Smooth muscle cell (in vitro differentiated cells): ENCODE results near the gene MEF2C. TPM values are rescaled to one million over a fixed set of nuclear protein-coding genes. Genes with fewer than 3 reads are reported as not detected.

Experiments
- DNase-seq: peaks from one replicate; lab custom pipeline; 2025; ENCODE audit not compliant: unreplicated experiment; lab: John Stamatoyannopoulos, UW
- H2AFZ ChIP-seq: fragments of 200-600 bp; sonication (generic); 2 replicates; pipeline ENCODE4 v1.6.0; 2016; ENCODE audit warnings: antibody characterized with exemption, low read depth, mild to moderate bottlenecking
- H3F3A ChIP-seq: fragments of 200-600 bp; sonication (generic); 2 replicates; pipeline ENCODE4 v1.6.0; 2017; ENCODE audit warnings: antibody characterized with exemption, low read depth
- H3K27ac ChIP-seq: fragments of 200-600 bp; sonication (generic); 2 replicates; pipeline ENCODE4 v1.5.1; 2016; ENCODE audit warnings: low read depth, mild to moderate bottlenecking
- H3K27me3 ChIP-seq: fragments of 200-600 bp; sonication (generic); 2 replicates; pipeline ENCODE4 v1.6.1; 2016; ENCODE audit warnings: low read depth, mild to moderate bottlenecking
- H3K36me3 ChIP-seq: fragments of 200-600 bp; sonication (generic); 2 replicates; pipeline ENCODE4 v1.5.1; 2016; ENCODE audit warnings: low read depth
- H3K4me1 ChIP-seq: fragments of 200-600 bp; sonication (generic); 2 replicates; pipeline ENCODE4 v1.5.1; 2016; ENCODE audit warnings: low read depth
- H3K4me2 ChIP-seq: fragments of 200-600 bp; sonication (generic); 2 replicates; pipeline ENCODE4 v1.6.0; 2016; ENCODE audit warnings: mild to moderate bottlenecking
- H3K4me3 ChIP-seq: fragments of 200-600 bp; sonication (generic); 2 replicates; pipeline ENCODE4 v1.5.1; 2016; ENCODE audit warnings: mild to moderate bottlenecking
- H3K79me2 ChIP-seq: fragments of 200-600 bp; sonication (generic); 2 replicates; pipeline ENCODE4 v1.6.0; 2016; ENCODE audit warnings: low read depth, mild to moderate bottlenecking
- H3K9ac ChIP-seq: fragments of 200-600 bp; sonication (generic); 2 replicates; pipeline ENCODE4 v1.6.0; 2016; ENCODE audit warnings: low read depth
- H3K9me3 ChIP-seq: fragments of 200-600 bp; sonication (generic); replicated peaks from 2 replicates; pipeline ENCODE4 v1.5.1; 2016; ENCODE audit warnings: low read depth
- H4K20me1 ChIP-seq: fragments of 200-600 bp; sonication (generic); 2 replicates; pipeline ENCODE4 v1.6.0; 2016; ENCODE audit warnings: low read depth
- WGBS: methylation state at CpG from one replicate; pipeline ENCODE4 v1.1.7; 2016; ENCODE audit warnings: low lambda C conversion rate; 5-methylcytosine and 5-hydroxymethylcytosine counted together
- polyA plus RNA-seq: library from polyadenylated mRNA; unstranded; fragments of >200 nt; fragmentation: Nextera tagmentation; extraction: Ambion mirVana; gene quantifications from 2 replicates; pipeline ENCODE4 v1.2.1, GENCODE V29; 2016
- total RNA-seq: library from RNA; depleted of rRNA; stranded (reverse); fragments of >200 nt; gene quantifications from 2 replicates; pipeline ENCODE4 v1.2.3, GENCODE V29; 2014
- TF ChIP-seq, protein P1 (sequence below): fragments of 200-600 bp; sonication (generic); IDR thresholded peaks from 2 replicates; pipeline ENCODE4 v1.5.1; 2017; ENCODE audit warnings: borderline replicate concordance, mild to moderate bottlenecking, antibody characterized with exemption; ENCODE audit not compliant: insufficient read depth, poor library complexity, severe bottlenecking

Gene MEF2C
- total and polyA plus RNA-seq, 2 experiments from 2014 or later, result 11.4 to 14.0 TPM

- DNase-seq, result no peak
- TF ChIP-seq, protein P1, sequence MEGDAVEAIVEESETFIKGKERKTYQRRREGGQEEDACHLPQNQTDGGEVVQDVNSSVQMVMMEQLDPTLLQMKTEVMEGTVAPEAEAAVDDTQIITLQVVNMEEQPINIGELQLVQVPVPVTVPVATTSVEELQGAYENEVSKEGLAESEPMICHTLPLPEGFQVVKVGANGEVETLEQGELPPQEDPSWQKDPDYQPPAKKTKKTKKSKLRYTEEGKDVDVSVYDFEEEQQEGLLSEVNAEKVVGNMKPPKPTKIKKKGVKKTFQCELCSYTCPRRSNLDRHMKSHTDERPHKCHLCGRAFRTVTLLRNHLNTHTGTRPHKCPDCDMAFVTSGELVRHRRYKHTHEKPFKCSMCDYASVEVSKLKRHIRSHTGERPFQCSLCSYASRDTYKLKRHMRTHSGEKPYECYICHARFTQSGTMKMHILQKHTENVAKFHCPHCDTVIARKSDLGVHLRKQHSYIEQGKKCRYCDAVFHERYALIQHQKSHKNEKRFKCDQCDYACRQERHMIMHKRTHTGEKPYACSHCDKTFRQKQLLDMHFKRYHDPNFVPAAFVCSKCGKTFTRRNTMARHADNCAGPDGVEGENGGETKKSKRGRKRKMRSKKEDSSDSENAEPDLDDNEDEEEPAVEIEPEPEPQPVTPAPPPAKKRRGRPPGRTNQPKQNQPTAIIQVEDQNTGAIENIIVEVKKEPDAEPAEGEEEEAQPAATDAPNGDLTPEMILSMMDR, result no peak
- H3K27ac ChIP-seq, result no peak overlapping the region
- H4K20me1 ChIP-seq, result no peaks in the 10 kb centered on the region
- no peaks in the 10 kb centered on the region for H3K79me2 ChIP-seq
- no peaks in the 10 kb centered on the region for H3K36me3 ChIP-seq
- peaks cover 4% of the 10 kb centered on the region for H3K4me1 ChIP-seq
- no peaks in the 10 kb centered on the region for H3K27me3 ChIP-seq
- H3K9me3 ChIP-seq, result no peaks in the 10 kb centered on the region
- no peak overlapping the region for H3K4me3 ChIP-seq
- H3F3A ChIP-seq, result no peaks in the 10 kb centered on the region
- H3K9ac ChIP-seq, result no peak overlapping the region
- H3K4me2 ChIP-seq, result no peak overlapping the region
- WGBS, result 88% methylated on average over 1 of the region's 1 CpG
- H2AFZ ChIP-seq, result no peak overlapping the region
Measured at GRCh38 chr5:88741964-88742363, 141.0 kb downstream of the MEF2C start.

DNA sequence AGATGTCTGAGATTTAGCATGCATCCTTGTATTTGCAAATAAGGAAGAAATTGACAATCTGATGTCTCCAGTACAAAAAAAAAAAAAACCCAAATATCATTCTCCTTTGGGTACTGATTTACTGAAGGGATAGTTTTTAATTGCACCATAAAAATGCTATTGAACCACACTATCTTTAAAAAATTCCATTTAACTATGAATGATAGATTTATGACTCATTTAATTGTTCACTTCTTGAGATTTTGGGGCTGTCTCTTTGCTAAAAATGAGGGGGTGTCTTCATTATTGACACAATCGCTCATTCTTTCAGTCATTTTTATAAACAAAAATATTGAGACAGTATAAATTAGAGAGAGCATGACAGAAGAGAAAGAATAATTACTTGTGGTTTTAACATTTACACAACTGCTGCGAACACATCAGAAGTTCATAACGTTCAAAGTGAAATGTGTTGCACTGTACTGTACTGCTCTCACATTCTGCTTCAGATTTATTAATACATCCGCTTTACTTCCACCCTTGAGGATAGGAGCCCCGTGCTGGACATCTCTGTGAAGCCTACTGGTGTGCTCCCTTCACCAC, 142.3 kb downstream of the MEF2C start:
- no peak overlapping the region for H3K4me3 ChIP-seq
- DNase-seq, result no peak
- 95% methylated on average over 5 of the region's 5 CpGs for WGBS
- H3K79me2 ChIP-seq, result no peaks in the 10 kb centered on the region
- TF ChIP-seq, protein P1, result no peak
- no peaks in the 10 kb centered on the region for H3F3A ChIP-seq
- no peaks in the 10 kb centered on the region for H3K9me3 ChIP-seq
- no peaks in the 10 kb centered on the region for H3K27me3 ChIP-seq
- H2AFZ ChIP-seq, result no peak overlapping the region
- no peaks in the 10 kb centered on the region for H4K20me1 ChIP-seq
- H3K4me1 ChIP-seq, result peaks cover 4% of the 10 kb centered on the region
- H3K4me2 ChIP-seq, result no peak overlapping the region
- H3K9ac ChIP-seq, result no peak overlapping the region
- no peak overlapping the region for H3K27ac ChIP-seq
- no peaks in the 10 kb centered on the region for H3K36me3 ChIP-seq

GRCh38 chr5:88736494-88736893, 146.5 kb downstream of the MEF2C start:
- no peak for DNase-seq
- Histone ChIP-seq H3K27me3 (no peaks in the 10 kb centered on the region), H3K36me3 (no peaks in the 10 kb centered on the region), H3K9me3 (no peaks in the 10 kb centered on the region), H2AFZ (no peak overlapping the region), H3K79me2 (no peaks in the 10 kb centered on the region), H3K4me3 (no peak overlapping the region), H3F3A (peaks cover 15% of the 10 kb centered on the region), H3K27ac (no peak overlapping the region), H3K4me1 (peaks cover 22% of the 10 kb centered on the region), H3K9ac (no peak overlapping the region), H4K20me1 (no peaks in the 10 kb centered on the region), H3K4me2 (no peak overlapping the region)
- WGBS, result 100% methylated on average over 1 of the region's 2 CpGs
- TF ChIP-seq, protein P1, result no peak

GRCh38 chr5:88734983-88735382, 148.0 kb downstream of the MEF2C start:
- peaks cover 28% of the 10 kb centered on the region for H3K4me1 ChIP-seq

More at GRCh38 chr5:88734983-88735382, 148.0 kb downstream of the MEF2C start:
- no peaks in the 10 kb centered on the region for H3K9me3 ChIP-seq
- no peaks in the 10 kb centered on the region for H3K79me2 ChIP-seq
- H3K27me3 ChIP-seq, result no peaks in the 10 kb centered on the region
- no peak overlapping the region for H3K4me3 ChIP-seq
- H2AFZ ChIP-seq, result no peak overlapping the region
- no peak overlapping the region for H3K4me2 ChIP-seq
- no peak for DNase-seq
- WGBS, result 92% methylated on average over 7 of the region's 7 CpGs
- no peak overlapping the region for H3K9ac ChIP-seq
- TF ChIP-seq, protein P1, result no peak
- peaks cover 16% of the 10 kb centered on the region for H3F3A ChIP-seq
- no peak overlapping the region for H3K27ac ChIP-seq
- no peaks in the 10 kb centered on the region for H4K20me1 ChIP-seq
- no peaks in the 10 kb centered on the region for H3K36me3 ChIP-seq
